GM18858 (cell line): ENCODE data around the gene THSD4.

Source experiments
- ATAC-seq: cut with Tn5 transposase; IDR thresholded peaks from one replicate; pipeline ENCODE4 v1.9.1; 2021; ENCODE audit not compliant: unreplicated experiment

The THSD4 gene

GRCh38 chr15:71564217-71564616, 448.9 kb downstream of the THSD4 start:
- no peak for ATAC-seq

- ATAC-seq, result no peak
These were observed 449.7 kb downstream of the THSD4 start for GRCh38 chr15:71565006-71565405.

- no peak for ATAC-seq
These were observed 450.4 kb downstream of the THSD4 start for GRCh38 chr15:71565631-71566160.

- no peak for ATAC-seq
These were observed 451.0 kb downstream of the THSD4 start for GRCh38 chr15:71566226-71566625.

- ATAC-seq, result no peak
These were observed 451.9 kb downstream of the THSD4 start for GRCh38 chr15:71567173-71567572.

GRCh38 chr15:71568227-71568626, 453.0 kb downstream of the THSD4 start:
- no peak for ATAC-seq

GRCh38 chr15:71570736-71571135, 455.5 kb downstream of the THSD4 start:
- ATAC-seq, result no peak

GRCh38 chr15:71571641-71572040, 456.4 kb downstream of the THSD4 start:
- ATAC-seq, result no peak

GRCh38 chr15:71572452-71573053, 457.3 kb downstream of the THSD4 start:
- ATAC-seq, result no peak

- ATAC-seq, result no peak
These were observed 458.3 kb downstream of the THSD4 start for GRCh38 chr15:71573599-71573998.

GRCh38 chr15:71575474-71576045, 460.3 kb downstream of the THSD4 start:
- ATAC-seq, result no peak

GRCh38 chr15:71577071-71577470, 461.8 kb downstream of the THSD4 start:
- ATAC-seq, result no peak

- no peak for ATAC-seq
These were observed 466.2 kb downstream of the THSD4 start for GRCh38 chr15:71581398-71581930.

- no peak for ATAC-seq
These were observed 469.9 kb downstream of the THSD4 start for GRCh38 chr15:71585159-71585558.

GRCh38 chr15:71586463-71586862, 471.2 kb downstream of the THSD4 start:
- no peak for ATAC-seq

GRCh38 chr15:71588746-71589145, 473.5 kb downstream of the THSD4 start:
- ATAC-seq, result no peak

GRCh38 chr15:71591057-71591456, 475.8 kb downstream of the THSD4 start:
- no peak for ATAC-seq

GRCh38 chr15:71592203-71592602, 476.9 kb downstream of the THSD4 start:
- no peak for ATAC-seq

GRCh38 chr15:71595846-71596553, 480.7 kb downstream of the THSD4 start:
- ATAC-seq, result no peak

- no peak for ATAC-seq
These were observed 481.4 kb downstream of the THSD4 start for GRCh38 chr15:71596672-71597071.

GRCh38 chr15:71597126-71597525, 481.9 kb downstream of the THSD4 start:
- no peak for ATAC-seq

- no peak for ATAC-seq
These were observed 482.4 kb downstream of the THSD4 start for GRCh38 chr15:71597637-71598036.
